ENCODE results near the gene PRDX5. TPM values are rescaled to one million over a fixed set of nuclear protein-coding genes. Genes with fewer than 3 reads are reported as not detected.

The PRDX5 gene
- total and polyA plus RNA-seq, 4 donors = 66.8 to 201 (median 135) TPM

- TF ChIP-seq NR2F2 (IDR thresholded peaks at IDR 0.05) (no peak), RXRA (IDR thresholded peaks at IDR 0.05) (no peak), HNF4A (conservative IDR thresholded peaks at IDR 0.05) (no peak), MAX (IDR thresholded peaks at IDR 0.05) (no peak), REST (IDR thresholded peaks at IDR 0.05) (no peak), EGR1 (IDR thresholded peaks at IDR 0.05; ENCODE audit: low read depth in 2 of 2) (no peak), ZBTB33 (IDR thresholded peaks at IDR 0.05) (no peak), FOXA2 (IDR thresholded peaks at IDR 0.05) (no peak), JUND (IDR thresholded peaks at IDR 0.05) (no peak)
- Histone ChIP-seq H3K4me1 (ENCODE audit: control insufficient read depth in 4 of 4, insufficient read depth in 4 of 4, low read length in 3 of 4) (peaks cover 0 to 6% (median 2%) of the 10 kb centered on the region in 4 donors), H3K36me3 (ENCODE audit: control insufficient read depth in 4 of 4, insufficient read depth in 3 of 4, low read depth in 1 of 4, low read length in 3 of 4) (no peaks in the 10 kb centered on the region), H3K27me3 (ENCODE audit: control insufficient read depth in 4 of 4, insufficient read depth in 4 of 4, low read length in 3 of 4) (no peaks in the 10 kb centered on the region), H3K9me3 (ENCODE audit: control insufficient read depth in 4 of 4, low read length in 3 of 4) (no peaks in the 10 kb centered on the region), H3K27ac (ENCODE audit: low read depth in 1 of 2, low read length in 2 of 2) (no peak overlapping the region), H3K4me3 (ENCODE audit: low read depth in 1 of 3, low read length in 3 of 3) (no peak overlapping the region), H3K9ac (ENCODE audit: low read depth in 1 of 2, low read length in 2 of 2) (no peak overlapping the region)
- DNase-seq (ENCODE audit: low spot score) = no peak
- 92% methylated on average over 12 of the region's 12 CpGs for WGBS
These were observed 29.4 kb downstream of the PRDX5 start for GRCh38 chr11:64347193-64347867.

GRCh38 chr11:64348383-64349024 is 30.6 kb downstream of the PRDX5 start:
- no peak for DNase-seq (ENCODE audit: low spot score)
- H3K9ac ChIP-seq (ENCODE audit: low read depth in 1 of 2, low read length in 2 of 2) = no peak overlapping the region
- H3K9me3 ChIP-seq (ENCODE audit: control insufficient read depth in 4 of 4, low read length in 3 of 4) = no peaks in the 10 kb centered on the region
- H3K36me3 ChIP-seq (ENCODE audit: control insufficient read depth in 4 of 4, insufficient read depth in 3 of 4, low read depth in 1 of 4, low read length in 3 of 4) = no peaks in the 10 kb centered on the region
- H3K27me3 ChIP-seq (ENCODE audit: control insufficient read depth in 4 of 4, insufficient read depth in 4 of 4, low read length in 3 of 4) = no peaks in the 10 kb centered on the region
- H3K27ac ChIP-seq (ENCODE audit: low read depth in 1 of 2, low read length in 2 of 2) = no peak overlapping the region
- H3K4me3 ChIP-seq (ENCODE audit: low read depth in 1 of 3, low read length in 3 of 3) = no peak overlapping the region
- H3K4me1 ChIP-seq (ENCODE audit: control insufficient read depth in 4 of 4, insufficient read depth in 4 of 4, low read length in 3 of 4) = peaks cover 0 to 2% (median under 1%) of the 10 kb centered on the region in 4 donors
- TF ChIP-seq HNF4A (conservative IDR thresholded peaks at IDR 0.05) = no peak
- TF ChIP-seq REST (IDR thresholded peaks at IDR 0.05) = no peak
- no peak for TF ChIP-seq CTCF (IDR thresholded peaks at IDR 0.05; ENCODE audit: low read depth, low read length, missing input control)
- TF ChIP-seq JUND (IDR thresholded peaks at IDR 0.05) = peak in 1 of 2 donors; percentile 64
- no peak for TF ChIP-seq SP1 (IDR thresholded peaks at IDR 0.05)
- no peak for TF ChIP-seq HNF4G (IDR thresholded peaks at IDR 0.05)
- no peak for TF ChIP-seq NR2F2 (IDR thresholded peaks at IDR 0.05)
- no peak for TF ChIP-seq GABPA (IDR thresholded peaks at IDR 0.05 in 1 of 2, conservative IDR thresholded peaks at IDR 0.05 in 1 of 2)
- 80% methylated on average over 14 of the region's 14 CpGs for WGBS
